GM18907 (cell line): ENCODE results near the gene SZT2.

Experiments used
- ATAC-seq: cut with Tn5 transposase; IDR thresholded peaks from one replicate; pipeline ENCODE4 v1.9.1; 2021; ENCODE audit warnings: mild to moderate bottlenecking, moderate library complexity; ENCODE audit not compliant: unreplicated experiment

The SZT2 gene

DNA sequence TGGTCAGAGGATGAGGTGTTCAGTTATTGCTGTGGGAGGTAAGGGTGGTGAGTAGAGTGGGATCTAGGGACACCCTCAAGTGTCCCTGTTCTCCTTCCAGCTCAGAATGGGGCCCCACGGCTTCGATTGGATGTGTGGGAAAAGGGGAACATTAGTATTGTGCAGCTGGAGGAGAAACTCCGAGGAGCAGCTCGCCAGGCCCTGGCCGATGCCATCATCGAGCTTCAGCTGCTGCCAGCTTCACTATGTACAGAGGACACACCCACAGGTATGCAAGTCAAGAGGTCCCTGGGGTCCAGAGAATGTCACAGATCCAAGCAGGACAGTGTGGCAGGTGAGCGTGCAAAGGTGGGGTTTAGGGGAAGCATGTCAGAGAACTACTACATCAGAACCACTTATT is 50.1 kb downstream of the SZT2 start:
- no peak for ATAC-seq

DNA sequence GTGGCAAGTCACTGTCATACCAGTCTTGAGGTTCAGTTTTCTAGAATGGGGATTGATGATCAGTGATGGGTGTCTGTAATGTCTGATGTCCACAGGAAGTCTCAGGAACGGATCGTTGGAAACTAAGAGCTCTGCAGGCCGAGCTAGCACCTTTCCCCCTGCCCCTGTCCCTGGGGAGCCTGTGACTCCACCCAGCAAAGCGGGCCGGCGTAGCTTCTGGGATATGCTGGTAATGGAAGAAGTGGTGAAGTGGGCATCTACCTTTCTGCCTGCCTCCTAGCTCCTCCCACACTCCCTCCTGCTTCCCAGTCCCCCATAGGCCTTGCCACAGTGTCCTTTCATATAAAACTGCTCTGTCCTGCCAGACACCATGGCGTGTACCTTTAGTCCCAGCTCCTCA is 50.7 kb downstream of the SZT2 start:
- ATAC-seq: no peak

DNA sequence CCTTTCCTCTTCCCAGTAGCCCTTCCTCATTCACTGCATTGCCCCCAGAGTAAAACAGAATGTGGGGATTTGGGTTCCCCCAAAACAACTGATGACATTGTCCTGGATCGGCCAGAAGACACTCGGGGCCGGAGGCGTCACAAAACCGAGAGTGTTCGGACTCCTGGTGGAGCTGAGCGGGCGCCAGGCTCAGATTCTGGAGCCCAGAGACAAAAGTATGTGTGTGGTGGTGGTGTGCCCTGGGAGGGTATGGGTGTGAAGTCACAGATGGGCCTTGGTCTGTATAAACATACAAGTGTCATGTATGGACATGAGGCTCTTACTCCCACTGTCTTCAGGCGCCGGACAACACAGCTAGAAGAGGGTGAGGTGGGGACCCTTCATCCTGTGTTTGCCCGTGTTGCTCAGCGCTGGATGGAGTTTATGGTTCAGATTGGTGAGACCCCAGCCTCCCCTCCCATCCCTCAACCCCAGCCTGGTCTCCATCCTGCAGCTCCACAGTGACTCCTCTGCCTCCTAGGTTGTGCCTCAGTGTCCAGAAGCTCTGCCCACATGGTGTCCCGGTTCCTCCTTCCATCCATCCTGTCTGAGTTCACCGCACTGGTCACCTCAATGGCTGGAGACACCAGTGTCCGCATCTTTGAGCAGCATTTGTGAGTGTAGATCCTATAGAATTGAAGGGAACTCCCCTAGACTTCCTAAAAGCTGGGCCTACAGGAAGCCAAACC is 51.6 kb downstream of the SZT2 start:
- no peak for ATAC-seq

DNA sequence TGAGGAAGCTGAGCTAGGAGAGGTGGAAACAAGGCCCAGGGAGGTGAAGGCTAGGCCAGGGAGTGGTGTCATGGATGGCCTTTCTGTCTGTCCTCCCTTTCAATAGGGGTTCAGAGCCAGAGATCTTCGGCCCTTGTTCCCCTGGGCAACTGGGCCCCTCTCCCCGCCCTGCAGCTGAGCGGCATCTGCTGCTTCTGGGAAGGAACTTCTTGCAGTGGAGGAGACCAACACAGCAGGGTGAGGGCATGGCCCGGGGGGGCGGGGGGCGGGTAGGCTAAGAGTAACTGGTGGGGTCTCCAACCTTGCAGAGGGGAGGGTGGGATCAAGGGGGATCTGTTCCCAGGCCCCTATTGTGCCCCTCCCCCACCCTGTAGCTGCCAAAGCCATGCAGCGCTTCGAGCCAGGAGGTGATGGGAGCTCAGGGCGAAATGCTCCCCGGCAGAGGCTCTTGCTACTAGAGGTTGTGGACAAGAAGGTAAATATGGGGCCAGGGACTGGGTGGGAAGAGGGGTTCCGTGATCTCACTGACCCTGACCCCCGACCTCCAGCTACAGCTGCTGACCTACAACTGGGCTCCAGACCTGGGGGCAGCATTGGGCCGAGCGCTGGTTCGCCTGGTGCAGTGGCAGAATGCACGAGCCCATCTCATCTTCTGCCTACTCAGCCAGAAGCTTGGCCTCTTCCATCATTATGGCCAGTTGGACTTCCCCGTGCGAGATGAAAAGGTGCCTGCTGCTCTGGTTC is 52.4 kb downstream of the SZT2 start:
- no peak for ATAC-seq

DNA sequence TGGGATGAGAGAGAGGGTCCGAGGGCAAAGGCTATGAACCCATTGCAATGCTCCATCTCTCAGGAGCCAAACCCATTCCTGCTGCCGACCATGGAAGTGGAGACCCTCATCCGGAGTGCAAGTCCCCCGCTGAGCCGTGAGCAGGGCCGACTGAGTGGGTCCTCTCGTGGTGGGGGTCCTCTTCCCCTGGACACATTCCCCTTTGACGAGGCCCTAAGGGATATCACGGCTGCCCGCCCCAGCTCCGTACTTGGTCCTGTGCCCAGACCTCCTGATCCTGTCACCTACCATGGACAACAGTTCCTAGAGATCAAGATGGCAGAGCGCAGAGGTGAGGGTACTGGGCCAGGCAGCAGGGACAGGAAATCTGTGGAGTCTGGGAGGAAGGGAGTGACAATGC is 53.1 kb downstream of the SZT2 start:
- no peak for ATAC-seq

DNA sequence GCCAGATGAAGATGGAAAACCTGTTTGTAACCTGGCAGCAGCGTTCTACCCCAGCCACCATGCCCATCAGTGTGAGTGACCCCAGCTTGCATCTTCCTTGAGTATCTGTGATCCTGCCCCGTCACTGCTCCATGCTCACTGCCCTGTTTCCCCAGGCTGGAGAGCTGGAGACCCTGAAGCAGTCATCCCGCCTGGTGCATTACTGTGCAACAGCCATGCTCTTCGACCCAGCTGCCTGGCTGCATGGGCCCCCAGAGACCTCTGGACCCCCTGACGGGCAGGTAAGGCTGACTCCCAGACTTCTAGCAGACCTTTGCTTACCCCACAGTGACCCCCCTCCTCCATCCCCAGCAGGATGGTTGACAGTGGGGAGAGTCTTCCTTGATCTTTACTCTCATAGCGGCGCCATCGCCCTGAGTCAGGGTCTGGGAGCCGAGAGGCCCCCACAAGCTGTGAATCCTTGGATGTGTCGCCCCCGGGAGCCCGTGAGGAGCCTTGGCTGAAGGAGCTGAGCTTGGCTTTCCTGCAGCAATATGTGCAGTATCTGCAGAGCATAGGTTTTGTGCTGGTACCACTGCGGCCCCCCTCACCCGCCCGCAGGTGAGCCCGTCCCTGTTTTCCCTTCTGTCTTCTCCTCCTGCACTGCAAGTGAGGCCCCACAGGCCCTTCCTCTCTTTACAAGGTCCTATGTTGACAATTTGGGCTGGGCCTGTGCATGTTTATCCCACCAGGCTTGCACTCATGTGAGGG is 53.7 kb downstream of the SZT2 start:
- ATAC-seq: no peak

DNA sequence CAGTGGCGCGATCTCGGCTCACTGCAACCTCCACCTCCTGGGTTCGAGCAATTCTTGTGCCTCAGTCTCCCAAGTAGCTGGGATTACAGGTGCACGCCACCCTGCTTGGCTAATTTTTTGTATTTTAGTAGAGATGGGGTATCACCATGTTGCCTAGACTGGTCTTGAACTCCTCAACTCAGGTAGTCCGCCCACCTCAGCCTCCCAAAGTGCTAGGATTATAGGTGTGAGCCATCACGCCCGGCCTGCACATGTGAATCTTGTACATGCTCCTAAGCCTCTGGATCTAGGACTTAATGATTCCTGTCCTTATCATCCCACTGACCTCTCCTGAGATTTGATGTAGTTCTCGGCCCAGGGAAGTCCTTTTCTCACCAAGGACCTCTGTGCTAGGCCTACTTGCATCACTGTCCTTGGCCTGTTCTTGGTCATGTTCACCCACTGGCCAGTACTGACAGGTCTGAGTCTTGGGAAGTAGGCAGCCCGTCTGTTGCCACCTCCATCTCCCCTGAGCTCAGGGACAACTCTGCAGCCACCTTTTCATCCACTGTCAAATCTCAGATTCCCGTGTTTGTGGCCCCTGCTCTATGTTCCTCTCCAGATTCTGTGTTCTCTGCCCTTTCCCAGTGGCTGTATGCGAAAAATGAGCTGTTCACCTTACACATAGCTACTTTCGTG is 54.6 kb downstream of the SZT2 start:
- ATAC-seq: no peak

DNA sequence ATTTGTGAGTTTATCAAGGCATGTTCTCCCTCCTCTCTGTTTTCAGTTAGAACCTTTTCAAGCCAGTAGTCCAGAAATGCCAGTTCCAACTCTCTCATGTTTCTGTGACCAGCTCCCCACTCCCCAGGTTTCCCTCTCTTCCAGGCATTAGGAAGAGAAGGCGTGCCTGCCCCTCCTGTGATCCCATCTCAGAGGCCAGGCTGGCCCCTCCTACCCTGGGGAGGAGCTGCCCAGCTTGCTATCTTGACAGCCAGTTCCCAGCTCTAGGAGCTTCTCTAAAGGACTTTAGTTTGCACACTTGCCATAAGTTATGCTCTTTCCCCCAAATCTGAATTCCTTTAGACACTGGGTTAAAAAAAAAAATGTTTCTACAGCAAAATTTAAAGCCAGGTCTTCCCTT is 55.1 kb downstream of the SZT2 start:
- no peak for ATAC-seq

DNA sequence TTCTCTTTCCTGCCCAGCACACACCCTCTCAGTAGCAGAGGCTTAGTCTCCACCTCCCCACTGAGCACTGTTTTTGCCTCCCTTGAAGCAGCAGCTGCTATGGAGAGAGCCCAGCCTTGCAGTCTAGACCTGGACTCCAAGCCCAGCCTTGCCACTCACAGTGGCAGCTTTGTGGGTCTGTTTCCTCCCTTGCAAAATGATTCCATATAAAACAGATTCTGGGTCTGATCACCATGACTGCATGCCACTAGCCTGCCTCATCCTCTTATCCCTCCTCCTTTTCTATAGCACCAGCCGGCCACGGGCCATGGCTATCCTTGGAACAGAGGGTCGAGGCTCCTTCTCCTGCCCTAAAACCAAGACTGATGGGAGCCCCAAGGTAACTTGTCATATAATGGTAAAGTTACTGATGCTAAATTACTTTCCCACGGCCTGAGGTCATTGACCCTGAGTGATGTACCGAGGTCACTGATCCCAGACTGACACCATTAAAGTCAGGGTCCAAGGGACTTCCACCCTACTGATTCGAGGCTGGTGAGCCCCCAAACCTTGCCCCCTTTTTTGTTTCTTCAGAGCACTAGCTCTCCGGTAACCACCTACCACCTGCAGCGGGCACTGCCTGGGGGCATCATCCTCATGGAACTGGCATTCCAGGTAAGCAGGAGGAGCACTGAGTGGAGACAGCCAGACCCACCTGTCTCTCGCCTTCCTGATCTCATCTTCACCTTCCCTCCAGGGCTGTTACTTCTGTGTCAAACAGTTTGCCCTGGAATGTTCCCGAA is 56.1 kb downstream of the SZT2 start:
- ATAC-seq: no peak

DNA sequence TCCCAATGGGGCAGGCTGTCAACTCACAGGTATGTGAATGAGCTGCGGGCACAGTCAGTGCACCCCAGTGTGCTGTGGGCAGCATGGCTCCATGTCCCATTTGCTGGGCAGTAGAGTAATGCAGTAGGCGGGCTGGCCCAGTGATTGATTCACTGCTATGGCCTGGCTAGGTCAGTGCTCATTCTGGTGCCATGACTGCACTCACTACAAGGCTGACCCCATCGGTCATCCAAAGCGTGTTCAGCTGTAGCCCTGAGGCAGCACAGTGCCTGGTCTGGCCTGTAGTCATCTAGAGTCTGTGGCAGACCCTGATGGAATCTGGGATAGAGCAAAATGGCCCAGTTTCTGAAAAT is 56.7 kb downstream of the SZT2 start:
- ATAC-seq: no peak

DNA sequence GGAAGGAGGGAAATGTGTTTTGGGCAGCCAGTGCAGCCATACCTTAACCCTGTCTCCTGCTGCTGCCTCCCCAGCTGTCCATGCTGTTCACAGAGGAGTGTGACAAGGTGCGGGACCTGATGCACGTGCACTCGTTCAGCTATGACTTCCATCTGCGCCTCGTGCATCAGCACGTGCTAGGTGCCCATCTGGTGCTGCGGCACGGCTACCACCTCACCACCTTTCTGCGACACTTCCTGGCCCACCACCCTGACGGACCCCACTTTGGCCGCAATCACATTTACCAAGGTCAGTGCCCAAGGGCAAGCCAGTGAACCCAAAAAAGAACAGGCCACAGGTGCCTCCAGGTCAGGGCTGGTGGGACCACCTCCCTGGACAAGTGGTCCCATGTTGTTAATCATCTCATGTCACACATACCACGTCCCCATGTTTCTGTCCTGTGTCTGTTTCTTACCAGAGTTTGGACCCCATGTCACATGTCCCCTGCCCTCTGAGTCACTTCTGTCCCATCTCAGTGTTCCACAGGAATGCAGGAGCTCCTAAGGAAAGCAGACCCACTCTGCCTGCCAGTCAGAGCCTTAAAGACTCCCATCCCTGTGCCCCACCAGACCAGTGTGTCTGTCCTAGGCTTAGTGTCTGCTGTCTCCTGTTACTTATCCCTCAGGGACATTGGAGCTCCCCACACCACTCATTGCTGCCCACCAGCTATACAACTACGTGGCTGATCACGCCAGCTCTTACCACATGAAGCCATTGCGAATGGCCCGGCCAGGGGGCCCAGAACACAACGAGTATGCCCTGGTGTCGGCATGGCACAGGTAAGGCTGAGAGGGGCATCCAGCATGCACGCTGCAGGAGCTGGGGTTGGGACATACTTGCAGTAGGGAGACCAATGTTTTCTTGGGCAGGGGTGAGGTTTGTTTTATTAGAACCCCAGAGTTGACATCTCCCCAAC is 57.5 kb downstream of the SZT2 start:
- ATAC-seq: no peak

DNA sequence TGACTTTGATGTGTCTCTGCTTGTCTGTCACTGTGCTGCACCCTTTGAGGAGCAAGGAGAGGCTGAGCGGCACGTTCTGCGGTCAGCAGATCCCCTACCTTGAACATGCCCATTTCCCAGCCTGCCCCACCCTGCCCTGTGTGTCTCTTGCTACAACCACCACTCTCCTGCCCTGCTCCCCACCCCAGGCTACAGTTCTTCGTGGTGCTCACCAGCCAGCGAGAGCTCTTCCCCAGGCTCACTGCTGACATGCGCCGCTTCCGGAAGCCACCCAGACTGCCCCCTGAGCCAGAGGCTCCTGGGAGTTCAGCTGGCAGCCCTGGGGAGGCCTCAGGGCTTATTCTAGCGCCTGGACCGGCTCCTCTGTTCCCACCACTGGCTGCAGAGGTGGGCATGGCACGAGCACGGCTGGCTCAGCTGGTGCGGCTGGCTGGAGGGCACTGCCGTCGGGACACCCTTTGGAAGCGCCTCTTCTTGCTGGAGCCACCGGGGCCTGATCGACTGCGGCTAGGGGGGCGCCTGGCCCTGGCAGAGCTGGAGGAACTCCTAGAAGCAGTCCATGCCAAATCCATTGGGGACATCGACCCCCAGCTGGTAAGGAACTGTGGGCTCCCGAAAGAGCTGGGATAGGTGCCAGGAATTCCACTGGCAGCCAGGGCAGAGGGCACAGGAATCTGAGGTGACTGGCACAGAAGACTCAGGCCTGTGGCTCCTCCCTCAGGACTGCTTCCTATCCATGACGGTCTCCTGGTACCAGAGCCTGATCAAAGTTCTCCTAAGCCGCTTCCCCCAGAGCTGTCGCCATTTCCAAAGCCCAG is 58.4 kb downstream of the SZT2 start:
- ATAC-seq: no peak

DNA sequence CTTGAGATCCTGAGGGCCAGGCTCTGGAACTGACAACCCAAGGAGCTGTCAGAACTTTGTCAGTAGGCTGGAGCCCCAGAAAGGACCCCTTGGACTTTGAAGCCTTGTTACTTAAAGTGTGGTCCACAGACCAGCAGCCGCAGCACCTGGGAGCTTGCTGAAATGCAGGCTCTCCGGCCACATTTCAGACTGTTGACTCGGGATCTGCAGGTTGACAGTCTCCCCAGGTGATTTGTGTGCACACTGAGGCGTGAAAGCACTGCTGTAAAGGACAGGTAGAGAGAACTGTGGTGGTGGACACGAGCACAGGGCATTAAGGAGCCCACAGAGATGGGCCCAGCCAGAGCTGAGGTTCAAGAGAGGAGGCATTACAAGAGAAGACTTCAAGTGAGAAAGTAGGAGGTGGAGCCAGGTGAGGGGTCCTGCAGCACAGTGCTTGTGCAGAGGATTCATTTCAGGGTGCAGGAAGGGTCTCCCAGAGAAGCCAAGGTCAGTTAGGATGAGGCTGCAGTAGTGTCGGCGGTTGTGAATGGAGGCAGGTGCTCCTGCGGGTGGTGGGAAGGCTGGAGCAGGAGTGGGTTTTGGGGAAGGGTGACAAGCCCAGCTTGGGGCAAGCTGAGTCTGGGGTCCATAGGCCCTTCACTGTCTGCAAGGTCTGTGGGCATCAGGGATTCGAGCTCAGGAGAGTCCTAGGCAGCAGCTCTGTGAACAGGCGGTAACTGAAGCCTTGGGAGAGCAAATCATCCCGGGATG is 59.4 kb downstream of the SZT2 start:
- ATAC-seq: no peak

DNA sequence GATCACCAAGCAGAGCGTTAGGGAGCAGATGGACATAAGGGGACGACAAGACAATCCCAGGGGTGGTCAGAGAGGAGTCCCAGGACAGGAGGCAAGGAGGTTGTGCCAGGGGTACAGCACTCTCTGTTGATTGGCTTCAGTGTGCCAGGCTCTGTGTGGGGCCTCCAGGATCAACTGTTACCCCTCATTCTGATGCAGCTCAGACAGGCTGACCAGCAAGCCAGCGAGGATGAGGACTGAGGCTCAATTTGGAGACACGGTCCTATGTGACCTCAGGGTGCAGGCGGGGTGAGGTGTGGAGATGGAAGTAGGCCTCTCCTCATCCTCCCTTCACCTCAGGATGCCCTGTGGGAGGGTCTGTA is 60.0 kb downstream of the SZT2 start:
- no peak for ATAC-seq

DNA sequence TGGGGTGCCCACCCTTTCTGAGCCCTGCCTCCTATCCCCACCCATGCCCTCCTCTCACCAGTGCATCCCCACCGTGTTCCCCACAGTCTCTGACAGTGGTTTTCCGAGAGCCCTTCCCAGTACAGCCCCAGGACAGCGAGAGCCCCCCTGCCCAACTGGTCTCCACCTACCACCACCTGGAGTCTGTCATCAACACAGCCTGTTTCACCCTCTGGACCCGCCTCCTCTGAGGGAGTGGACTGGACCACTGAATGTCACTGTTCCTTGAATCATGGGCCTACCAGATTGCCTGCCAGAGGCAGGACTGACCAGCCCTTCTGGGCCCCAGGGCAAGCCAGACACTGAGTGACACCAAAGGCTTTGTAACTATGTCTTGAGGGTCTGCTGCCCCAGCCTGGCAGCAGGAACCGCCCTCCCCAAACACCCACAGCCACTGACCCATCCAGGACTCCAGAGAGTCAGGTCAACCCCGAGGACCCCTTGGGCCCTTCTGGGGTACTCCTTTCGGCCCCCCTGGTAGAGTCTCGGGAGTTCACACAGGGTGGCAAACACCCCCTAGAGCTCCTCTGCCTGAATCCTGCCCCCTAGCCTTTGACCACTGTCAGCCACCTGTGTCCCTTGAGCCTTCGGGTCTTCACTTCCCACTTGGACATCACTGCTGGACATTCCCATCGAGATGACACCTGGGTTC is 60.7 kb downstream of the SZT2 start:
- ATAC-seq: no peak

DNA sequence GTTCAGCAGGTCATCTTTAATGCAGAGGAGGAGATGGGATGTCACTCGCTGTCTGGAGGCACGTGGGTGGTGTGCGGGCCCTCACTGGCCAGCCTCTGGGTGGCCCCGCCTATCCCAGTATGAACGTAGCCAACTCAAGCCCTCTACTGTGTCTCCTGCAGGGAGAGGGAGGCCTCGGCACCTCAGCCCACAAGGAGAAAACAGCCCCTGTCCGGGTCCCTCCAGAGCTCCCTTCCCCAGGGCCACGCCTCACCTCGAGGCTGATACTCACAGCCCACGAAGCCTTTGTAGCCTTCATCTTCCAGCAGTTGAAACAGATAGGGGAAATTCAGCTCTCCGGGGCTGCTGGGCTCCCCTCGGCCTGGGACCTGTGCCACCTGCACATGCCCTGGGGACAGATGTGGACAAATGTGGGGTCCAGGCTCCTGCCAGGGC is 61.5 kb downstream of the SZT2 start:
- ATAC-seq: no peak

DNA sequence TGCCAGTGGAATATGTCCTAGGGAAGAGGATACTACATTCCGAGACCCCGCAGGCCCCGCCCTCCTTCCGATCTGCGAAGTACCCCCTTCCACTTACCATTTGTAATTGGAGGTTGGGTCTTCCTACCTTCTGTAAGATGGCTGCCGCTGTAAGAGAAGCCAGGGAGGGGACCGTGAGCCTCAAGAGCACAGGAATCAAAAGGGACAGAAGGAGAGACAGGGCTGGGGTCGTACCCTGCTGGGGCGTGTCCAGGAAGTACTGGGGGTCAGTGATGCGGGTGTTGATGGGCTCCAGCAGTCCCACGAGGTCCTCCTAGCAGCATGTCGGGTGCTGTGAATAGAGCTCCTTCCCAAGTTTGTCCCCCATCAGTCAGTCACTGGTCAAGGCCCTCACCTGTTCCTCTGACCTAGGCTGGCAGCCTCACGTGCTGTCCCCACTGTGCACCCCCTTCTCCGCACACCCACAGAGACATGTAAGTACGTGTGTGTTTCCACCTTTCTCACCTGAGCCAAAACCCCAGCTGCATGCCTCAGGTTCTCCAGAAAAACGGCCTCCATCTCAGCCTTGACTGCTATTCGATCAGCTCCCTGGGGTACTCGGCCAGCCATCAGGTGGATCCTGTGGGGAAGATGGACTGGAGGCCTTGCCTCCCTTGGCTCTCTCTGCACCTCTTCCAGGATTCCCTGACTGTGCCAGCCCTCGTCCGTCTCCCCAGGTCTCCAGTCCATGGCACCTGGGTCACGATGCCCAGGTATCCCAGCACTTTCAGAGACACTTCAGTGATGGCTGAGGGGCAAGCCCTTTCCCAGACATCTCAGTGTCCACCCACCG is 62.2 kb downstream of the SZT2 start:
- no peak for ATAC-seq
